Endometrial microvascular endothelial cells (primary cell): ENCODE data around the gene FAM131A. TPM values are rescaled to one million over a fixed set of nuclear protein-coding genes. Genes with fewer than 3 reads are reported as not detected.

Source experiments
- in situ Hi-C: cut with HindIII; loops from 2 replicates; pipeline ENCODE4 v1.10.0; 2017; ENCODE audit warnings: low sequenced_read_pairs, low pct_unique_long_range_greater_than_20kb; ENCODE audit errors: inconsistent ontology term
- total RNA-seq: library from RNA; depleted of rRNA; stranded (reverse); fragments of >200 nt; gene quantifications from one replicate; pipeline ENCODE4 v1.2.3, GENCODE V29; 2015; ENCODE audit errors: inconsistent ontology term

FAM131A gene
- total RNA-seq, 1 donor from 2014 or later, result 73.9 TPM

- in situ Hi-C loops, result no loop called here
Measured at GRCh38 chr3:184315871-184316661, 21.3 kb upstream of the FAM131A start.

GRCh38 chr3:184316792-184317191, 20.6 kb upstream of the FAM131A start:
- in situ Hi-C loops, result no loop called here

DNA sequence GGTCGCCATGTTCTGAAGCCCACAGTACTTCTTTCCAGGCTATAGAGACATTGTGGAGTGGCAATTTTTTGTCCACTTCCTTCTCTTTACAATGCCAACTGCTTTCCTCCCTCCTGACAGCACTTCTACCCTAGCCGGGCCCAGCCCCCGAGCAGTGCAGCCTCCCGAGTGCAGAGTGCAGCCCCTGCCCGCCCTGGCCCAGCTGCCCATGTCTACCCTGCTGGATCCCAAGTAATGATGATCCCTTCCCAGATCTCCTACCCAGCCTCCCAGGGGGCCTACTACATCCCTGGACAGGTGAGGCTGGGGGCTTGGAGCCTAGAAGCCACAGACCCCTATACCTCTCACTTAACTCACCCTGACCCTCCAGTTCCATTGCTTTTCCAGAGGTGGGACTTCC, 20.2 kb upstream of the FAM131A start:
- in situ Hi-C loops, result no loop called here

- in situ Hi-C loops, result no loop called here
Measured at GRCh38 chr3:184320104-184320445, 17.3 kb upstream of the FAM131A start.

- in situ Hi-C loops, result no loop called here
Measured at GRCh38 chr3:184321666-184322065, 15.7 kb upstream of the FAM131A start.

- in situ Hi-C loops, result no loop called here
Measured at GRCh38 chr3:184322731-184323487, 14.5 kb upstream of the FAM131A start.

DNA sequence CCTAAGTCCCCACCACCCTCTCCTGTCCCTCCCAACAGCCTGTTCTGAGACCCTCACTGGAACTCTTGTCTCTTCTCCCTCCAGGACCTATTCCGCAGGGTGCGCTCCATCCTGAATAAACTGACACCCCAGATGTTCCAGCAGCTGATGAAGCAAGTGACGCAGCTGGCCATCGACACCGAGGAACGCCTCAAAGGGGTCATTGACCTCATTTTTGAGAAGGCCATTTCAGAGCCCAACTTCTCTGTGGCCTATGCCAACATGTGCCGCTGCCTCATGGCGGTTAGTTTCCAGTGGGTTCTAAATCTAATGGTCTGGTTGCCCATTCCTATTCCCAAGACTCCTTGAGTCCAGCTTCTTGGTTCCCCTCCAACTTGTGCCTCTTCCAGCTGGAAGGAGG, 13.7 kb upstream of the FAM131A start:
- in situ Hi-C loops, result no loop called here

- in situ Hi-C loops, result no loop called here
Measured at GRCh38 chr3:184325269-184325668, 12.1 kb upstream of the FAM131A start.

- in situ Hi-C loops, result no loop called here
Measured at GRCh38 chr3:184325715-184326369, 11.6 kb upstream of the FAM131A start.

GRCh38 chr3:184327171-184327570, 10.2 kb upstream of the FAM131A start:
- in situ Hi-C loops, result no loop called here

- in situ Hi-C loops, result no loop called here
Measured at GRCh38 chr3:184328516-184328915, 8.9 kb upstream of the FAM131A start.

GRCh38 chr3:184332370-184333090, 4.9 kb upstream of the FAM131A start:
- in situ Hi-C loops, result no loop called here

- in situ Hi-C loops, result no loop called here
Measured at GRCh38 chr3:184333190-184333589, 4.2 kb upstream of the FAM131A start.

GRCh38 chr3:184333700-184334099, 3.7 kb upstream of the FAM131A start:
- in situ Hi-C loops, result no loop called here

DNA sequence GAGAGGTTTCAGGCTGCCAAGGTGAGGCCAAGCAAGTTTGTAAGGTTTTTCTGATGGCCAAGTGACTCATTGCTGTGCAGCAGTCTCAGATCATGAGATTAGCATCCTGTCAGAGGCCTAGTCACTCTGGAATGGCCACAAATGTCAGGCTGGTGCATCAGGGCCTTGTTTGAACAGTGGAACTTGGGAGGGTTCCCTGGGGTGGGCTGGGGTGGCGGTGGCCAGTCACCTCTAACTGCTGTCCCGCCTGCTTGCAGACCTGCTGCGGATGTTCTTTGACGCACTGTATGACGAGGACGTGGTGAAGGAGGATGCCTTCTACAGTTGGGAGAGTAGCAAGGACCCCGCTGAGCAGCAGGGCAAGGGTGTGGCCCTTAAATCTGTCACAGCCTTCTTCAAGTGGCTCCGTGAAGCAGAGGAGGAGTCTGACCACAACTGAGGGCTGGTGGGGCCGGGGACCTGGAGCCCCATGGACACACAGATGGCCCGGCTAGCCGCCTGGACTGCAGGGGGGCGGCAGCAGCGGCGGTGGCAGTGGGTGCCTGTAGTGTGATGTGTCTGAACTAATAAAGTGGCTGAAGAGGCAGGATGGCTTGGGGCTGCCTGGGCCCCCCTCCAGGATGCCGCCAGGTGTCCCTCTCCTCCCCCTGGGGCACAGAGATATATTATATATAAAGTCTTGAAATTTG, 2.8 kb upstream of the FAM131A start:
- in situ Hi-C loops, result no loop called here

DNA sequence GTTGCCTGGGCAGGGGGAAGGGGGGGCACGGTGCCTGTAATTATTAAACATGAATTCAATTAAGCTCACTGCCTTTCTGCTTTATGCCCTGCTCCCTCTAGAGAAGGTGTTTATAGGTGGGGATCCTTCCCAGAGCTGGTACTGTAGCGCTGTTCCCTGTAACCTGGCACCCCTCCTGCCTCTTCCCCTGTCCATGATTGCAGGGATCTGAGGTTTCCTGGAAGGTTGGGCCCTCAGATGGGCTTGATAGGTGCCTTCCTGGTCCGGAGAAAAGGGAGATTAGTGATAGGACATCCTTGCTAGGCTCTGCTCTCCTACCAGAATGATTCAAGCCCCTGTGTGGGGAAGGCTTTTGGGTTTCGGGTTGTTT, 2.1 kb upstream of the FAM131A start:
- in situ Hi-C loops, result no loop called here

GRCh38 chr3:184335661-184336546, 1.5 kb upstream of the FAM131A start:
- in situ Hi-C loops, result no loop called here
